ENCODE data around the gene MND1.
A peak's percentile ranks its signal among the peaks of the same experiment; 100 is the strongest.
"Not testable (repeated sequence)": the region's sequence is repeated elsewhere in the genome, so short reads cannot be mapped to it uniquely, and the experiment has no call there.

The MND1 gene

DNA sequence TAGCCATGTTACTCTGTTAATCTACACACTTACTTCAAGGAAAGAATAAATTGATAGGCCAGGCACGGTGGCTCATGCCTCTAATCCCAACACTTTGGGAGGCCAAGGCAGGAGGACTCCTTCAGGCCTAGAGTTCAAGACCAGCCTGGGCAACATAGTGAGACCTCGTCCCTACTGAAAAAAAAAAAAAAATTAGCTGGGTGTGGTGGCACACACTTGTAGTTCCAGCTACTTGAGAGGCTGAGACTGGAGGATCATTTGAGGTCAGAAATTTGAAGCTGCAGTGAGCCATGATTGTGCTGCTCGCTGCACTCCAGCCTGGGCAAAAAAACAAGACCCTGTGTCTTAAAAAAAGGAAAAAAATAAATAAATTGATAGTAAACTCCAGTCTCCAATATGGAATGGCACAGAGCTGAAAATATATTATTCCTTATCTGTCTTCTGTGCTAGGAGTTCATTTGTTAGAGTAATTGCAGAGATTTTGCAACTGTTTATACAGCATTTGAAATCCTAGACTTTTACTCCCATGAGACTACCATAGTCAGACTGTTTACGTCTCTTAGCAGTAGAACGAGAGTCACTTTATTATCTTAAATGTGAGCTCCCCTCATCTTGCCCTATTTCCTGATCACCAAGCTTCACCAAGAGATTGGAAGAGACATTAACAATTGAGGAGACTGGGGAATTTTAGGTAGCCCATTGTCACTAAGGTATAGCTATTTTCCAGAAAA is 102.9 kb downstream of the MND1 start:
- H3K4me3 ChIP-seq (ENCODE audit: low read depth, low read length) = no peak overlapping the region
- TF ChIP-seq, protein P1, sequence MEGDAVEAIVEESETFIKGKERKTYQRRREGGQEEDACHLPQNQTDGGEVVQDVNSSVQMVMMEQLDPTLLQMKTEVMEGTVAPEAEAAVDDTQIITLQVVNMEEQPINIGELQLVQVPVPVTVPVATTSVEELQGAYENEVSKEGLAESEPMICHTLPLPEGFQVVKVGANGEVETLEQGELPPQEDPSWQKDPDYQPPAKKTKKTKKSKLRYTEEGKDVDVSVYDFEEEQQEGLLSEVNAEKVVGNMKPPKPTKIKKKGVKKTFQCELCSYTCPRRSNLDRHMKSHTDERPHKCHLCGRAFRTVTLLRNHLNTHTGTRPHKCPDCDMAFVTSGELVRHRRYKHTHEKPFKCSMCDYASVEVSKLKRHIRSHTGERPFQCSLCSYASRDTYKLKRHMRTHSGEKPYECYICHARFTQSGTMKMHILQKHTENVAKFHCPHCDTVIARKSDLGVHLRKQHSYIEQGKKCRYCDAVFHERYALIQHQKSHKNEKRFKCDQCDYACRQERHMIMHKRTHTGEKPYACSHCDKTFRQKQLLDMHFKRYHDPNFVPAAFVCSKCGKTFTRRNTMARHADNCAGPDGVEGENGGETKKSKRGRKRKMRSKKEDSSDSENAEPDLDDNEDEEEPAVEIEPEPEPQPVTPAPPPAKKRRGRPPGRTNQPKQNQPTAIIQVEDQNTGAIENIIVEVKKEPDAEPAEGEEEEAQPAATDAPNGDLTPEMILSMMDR (conservative IDR thresholded peaks at IDR 0.05; ENCODE audit: low read depth, low read length) = no peak
- peak; percentile 92 for DNase-seq (ENCODE audit: low read depth)

DNA sequence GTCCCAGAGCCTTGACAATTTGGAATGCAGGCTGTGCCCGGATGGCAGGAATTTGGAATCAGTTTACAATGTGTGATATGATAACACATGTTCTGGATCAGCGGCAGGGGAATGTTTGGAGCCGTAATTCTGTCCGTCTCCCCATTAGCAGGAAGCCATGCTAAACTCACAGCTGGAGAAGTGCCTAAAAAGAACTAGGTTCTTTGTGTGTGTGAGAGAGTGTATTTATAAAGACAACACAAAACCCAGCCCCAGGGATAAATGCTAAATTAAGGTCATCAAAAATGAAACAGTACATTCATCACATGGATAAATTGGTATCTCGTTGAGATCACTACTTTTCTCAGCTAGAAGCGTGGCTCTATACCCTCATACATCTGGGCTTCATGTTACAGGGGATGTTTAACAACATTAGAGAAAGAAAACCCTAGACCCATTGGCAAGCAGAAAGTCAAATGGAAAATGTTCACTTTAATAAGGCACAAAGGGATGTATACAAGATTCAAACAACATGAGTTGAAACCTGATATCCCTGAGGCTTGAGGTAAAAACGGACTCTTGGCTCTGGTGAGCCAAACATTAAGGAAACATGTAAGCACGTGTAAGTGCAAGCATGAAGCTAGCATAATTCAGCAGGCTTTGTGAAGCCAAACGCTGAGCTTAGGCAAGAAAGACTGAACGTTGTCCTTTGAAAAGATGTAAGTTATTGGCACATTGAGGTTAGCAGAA is 103.7 kb downstream of the MND1 start:
- peak overlapping the region; percentile 43 for H3K4me3 ChIP-seq (ENCODE audit: low read depth, low read length)
- DNase-seq (ENCODE audit: low read depth) = peak; percentile 82
- TF ChIP-seq, protein P1 (conservative IDR thresholded peaks at IDR 0.05; ENCODE audit: low read depth, low read length) = peak; percentile 3

DNA sequence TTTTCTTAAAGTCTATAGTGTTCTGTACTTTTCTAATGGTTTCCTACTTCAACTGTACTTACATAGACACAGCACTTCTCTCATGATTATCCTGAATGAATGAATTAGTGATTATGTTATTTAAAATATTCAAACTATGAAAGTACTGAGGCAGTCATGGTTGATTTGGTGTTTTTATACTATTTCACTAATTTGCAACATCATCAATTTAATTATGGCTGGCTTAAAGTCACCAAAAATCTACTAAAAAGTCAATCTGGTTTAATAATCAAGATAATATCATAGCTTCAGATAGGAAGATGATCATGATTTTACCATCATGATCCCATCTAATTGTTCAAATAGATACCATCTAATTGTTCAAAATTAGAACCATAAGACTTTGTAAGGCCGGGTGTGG is 104.8 kb downstream of the MND1 start:
- DNase-seq (ENCODE audit: low read depth) = no peak
- H3K4me3 ChIP-seq (ENCODE audit: low read depth, low read length) = no peak overlapping the region
- TF ChIP-seq, protein P1 (conservative IDR thresholded peaks at IDR 0.05; ENCODE audit: low read depth, low read length) = no peak

DNA sequence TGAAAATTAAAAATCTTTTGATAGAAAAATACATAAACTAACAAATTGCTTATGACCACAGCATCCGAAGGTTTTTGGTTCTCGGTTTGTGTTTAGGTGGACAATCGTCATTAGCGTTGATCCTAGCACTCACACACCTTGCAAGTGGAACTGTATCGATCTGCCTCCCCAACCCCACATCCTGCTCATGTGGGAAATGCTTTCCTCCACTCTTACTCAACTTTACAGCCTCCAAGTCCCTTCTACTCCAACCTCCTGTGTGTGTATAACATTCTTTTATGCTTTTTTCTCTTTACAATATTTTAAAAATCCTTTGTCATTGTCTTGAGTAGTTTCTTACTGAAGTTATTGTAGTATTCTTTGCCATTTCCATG is 106.0 kb downstream of the MND1 start:
- no peak overlapping the region for H3K4me3 ChIP-seq (ENCODE audit: low read depth, low read length)
- TF ChIP-seq, protein P1 (conservative IDR thresholded peaks at IDR 0.05; ENCODE audit: low read depth, low read length) = no peak
- no peak for DNase-seq (ENCODE audit: low read depth)

DNA sequence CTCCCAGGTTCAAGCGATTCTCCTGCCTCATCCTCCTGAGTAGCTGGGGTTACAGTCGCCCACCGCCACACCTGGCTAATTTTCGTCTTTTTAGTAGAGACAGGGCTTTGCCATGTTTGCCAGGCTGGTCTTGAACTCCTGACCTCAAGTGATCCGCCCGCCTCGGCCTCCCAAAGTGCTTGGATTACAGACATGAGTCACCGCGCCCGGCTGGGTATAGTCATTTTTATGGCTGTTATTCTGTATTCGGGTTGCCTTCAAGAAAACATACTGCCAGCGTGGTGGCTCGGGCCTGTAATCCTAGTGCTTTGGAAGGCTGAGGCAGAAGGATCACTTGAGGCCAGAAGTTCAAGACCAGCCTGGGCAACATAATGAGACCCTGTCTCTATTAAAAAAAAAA is 106.7 kb downstream of the MND1 start:
- not testable (repeated sequence) for H3K4me3 ChIP-seq (ENCODE audit: low read depth, low read length); DNase-seq (ENCODE audit: low read depth)

DNA sequence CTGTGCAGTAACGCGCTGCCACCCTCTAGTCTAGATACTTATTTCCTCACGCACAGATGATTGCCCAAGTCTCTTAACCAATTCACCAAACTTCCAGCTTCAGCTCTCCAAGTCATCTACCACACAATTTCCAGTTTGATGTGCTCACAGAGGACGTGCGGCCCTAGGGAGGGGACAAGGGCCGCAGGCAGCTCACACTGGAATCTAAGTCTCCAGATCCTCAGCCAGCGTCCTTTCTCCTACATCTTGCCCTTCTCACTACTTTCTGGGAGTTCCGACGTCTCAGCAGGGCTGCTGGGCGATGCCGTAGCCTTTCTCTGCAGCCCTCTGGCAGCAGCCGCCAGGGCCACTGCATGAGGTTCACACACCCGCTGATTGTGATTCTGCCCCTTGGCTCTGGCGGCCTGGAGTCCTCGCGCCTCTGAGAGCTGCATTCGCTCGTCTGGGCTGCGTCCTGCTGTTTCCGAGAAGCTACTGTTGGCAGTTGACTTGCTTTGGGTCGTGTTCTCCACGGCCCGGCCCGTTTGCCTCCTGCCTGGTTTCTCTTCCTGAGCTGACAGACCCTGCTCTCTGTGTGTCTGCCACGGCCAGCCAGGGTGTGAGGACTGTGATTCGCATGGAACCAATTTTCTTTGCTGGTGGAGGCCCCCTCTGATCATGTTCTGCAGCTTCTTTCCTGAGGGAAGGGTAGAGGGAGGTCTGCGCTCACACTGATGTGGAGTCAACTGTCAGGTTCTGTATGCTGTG is 107.6 kb downstream of the MND1 start:
- peak; percentile 79 for DNase-seq (ENCODE audit: low read depth)
- TF ChIP-seq, protein P1 (conservative IDR thresholded peaks at IDR 0.05; ENCODE audit: low read depth, low read length) = no peak
- no peak overlapping the region for H3K4me3 ChIP-seq (ENCODE audit: low read depth, low read length)

DNA sequence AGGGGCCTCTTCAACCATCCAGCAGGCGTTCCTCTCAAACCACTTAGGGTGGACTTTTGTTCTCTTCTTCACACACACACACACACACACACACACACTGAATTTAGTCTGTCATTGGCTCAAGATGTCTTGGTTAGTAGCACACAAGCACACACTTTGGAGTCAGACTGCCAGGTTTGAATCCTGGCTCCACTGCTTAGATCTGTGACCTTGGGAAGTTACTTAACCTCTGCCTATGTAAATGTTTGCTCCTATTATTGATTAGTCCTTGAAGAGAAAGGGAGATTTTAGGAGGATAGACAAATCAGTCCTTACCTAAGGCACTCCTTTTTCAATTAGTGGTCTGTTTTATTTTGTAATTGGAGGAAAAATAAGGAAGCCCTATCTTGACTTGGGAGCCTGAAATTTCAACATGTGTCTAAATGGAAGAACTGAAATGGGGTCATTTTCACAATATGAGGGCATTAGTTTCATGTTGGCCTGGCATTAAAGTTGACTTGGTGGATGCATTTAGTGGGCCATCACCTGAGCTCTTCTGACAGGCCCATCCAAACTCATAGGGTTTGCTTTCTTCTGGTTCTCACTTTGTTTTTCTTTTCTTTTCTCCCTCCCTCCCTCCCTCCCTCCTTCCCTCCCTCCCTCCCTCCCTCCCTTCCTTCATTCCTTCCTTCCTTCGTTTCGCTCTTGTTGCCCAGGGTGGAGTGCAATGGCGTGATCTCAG is 108.3 kb downstream of the MND1 start:
- no peak overlapping the region for H3K4me3 ChIP-seq (ENCODE audit: low read depth, low read length)
- DNase-seq (ENCODE audit: low read depth) = no peak
- TF ChIP-seq, protein P1 (conservative IDR thresholded peaks at IDR 0.05; ENCODE audit: low read depth, low read length) = no peak
